Measurements from ENCODE around the gene CLSTN3. TPM values are rescaled to one million over a fixed set of nuclear protein-coding genes. Genes with fewer than 3 reads are reported as not detected.

The CLSTN3 gene
- total and polyA plus RNA-seq, 2 of the 8 experiments (the other 6 are each of a cell fraction or from before 2014, with no cell fraction given), result 20.4 to 26.3 TPM

Small RNA genes within 50 kb of the gene (small RNA-seq; reads per million reads assigned to genes)
- gene RNU6-485P (ENCODE audit: insufficient read depth), result not detected

Other genes starting within 250 kb of the CLSTN3 start
- gene LRRC23, start 225.5 kb upstream of the CLSTN3 start, total RNA-seq (2021; fragmentation: NEBNext Ultra II Directional; extraction: Animal tissue kit (Norgen Biotek cat#: 25700)), result 2.5 and 2.9 TPM in 2 replicates
- gene LRRC23, start 225.5 kb upstream of the CLSTN3 start, polyA plus RNA-seq (2011; rRNA removed), result 3.5 and 3.6 TPM in 2 replicates
- 90.9 and 92.4 TPM in 2 replicates for gene ENO2, start 215.8 kb upstream of the CLSTN3 start, total RNA-seq (2021; fragmentation: NEBNext Ultra II Directional; extraction: Animal tissue kit (Norgen Biotek cat#: 25700))
- gene ENO2, start 215.8 kb upstream of the CLSTN3 start, polyA plus RNA-seq (2011; rRNA removed), result 102 and 126 TPM in 2 replicates
- 69.6 and 73.4 TPM in 2 replicates for gene ATN1, start 202.4 kb upstream of the CLSTN3 start, total RNA-seq (2021; fragmentation: NEBNext Ultra II Directional; extraction: Animal tissue kit (Norgen Biotek cat#: 25700))
- 20.6 and 43.0 TPM in 2 replicates for gene ATN1, start 202.4 kb upstream of the CLSTN3 start, polyA plus RNA-seq (2011; rRNA removed)
- not detected in 2 replicates for gene RNU7-1, start 186.6 kb upstream of the CLSTN3 start, total RNA-seq (2021; fragmentation: NEBNext Ultra II Directional; extraction: Animal tissue kit (Norgen Biotek cat#: 25700))
- not detected in 2 replicates for gene RNU7-1, start 186.6 kb upstream of the CLSTN3 start, polyA plus RNA-seq (2011; rRNA removed)
- 174 and 185 TPM in 2 replicates for gene C12orf57, start 186.3 kb upstream of the CLSTN3 start, total RNA-seq (2021; fragmentation: NEBNext Ultra II Directional; extraction: Animal tissue kit (Norgen Biotek cat#: 25700))
- 993 and 1,124 TPM in 2 replicates for gene C12orf57, start 186.3 kb upstream of the CLSTN3 start, polyA plus RNA-seq (2011; rRNA removed)
- gene PTPN6, start 179.0 kb upstream of the CLSTN3 start, total RNA-seq (2021; fragmentation: NEBNext Ultra II Directional; extraction: Animal tissue kit (Norgen Biotek cat#: 25700)), result 25.7 and 28.4 TPM in 2 replicates
- 16.3 and 22.6 TPM in 2 replicates for gene PTPN6, start 179.0 kb upstream of the CLSTN3 start, polyA plus RNA-seq (2011; rRNA removed)
- gene PHB2, start 159.7 kb upstream of the CLSTN3 start, total RNA-seq (2021; fragmentation: NEBNext Ultra II Directional; extraction: Animal tissue kit (Norgen Biotek cat#: 25700)), result 360 and 368 TPM in 2 replicates
- gene PHB2, start 159.7 kb upstream of the CLSTN3 start, polyA plus RNA-seq (2011; rRNA removed), result 579 and 626 TPM in 2 replicates
- 82.9 and 84.2 TPM in 2 replicates for gene EMG1, start 159.5 kb upstream of the CLSTN3 start, total RNA-seq (2021; fragmentation: NEBNext Ultra II Directional; extraction: Animal tissue kit (Norgen Biotek cat#: 25700))
- gene EMG1, start 159.5 kb upstream of the CLSTN3 start, polyA plus RNA-seq (2011; rRNA removed), result 54.3 and 64.3 TPM in 2 replicates
- gene LPCAT3, start 111.9 kb upstream of the CLSTN3 start, total RNA-seq (2021; fragmentation: NEBNext Ultra II Directional; extraction: Animal tissue kit (Norgen Biotek cat#: 25700)), result 55.2 and 55.8 TPM in 2 replicates
- 69.5 and 70.4 TPM in 2 replicates for gene LPCAT3, start 111.9 kb upstream of the CLSTN3 start, polyA plus RNA-seq (2011; rRNA removed)
- gene C1S, start 69.7 kb upstream of the CLSTN3 start, total RNA-seq (2021; fragmentation: NEBNext Ultra II Directional; extraction: Animal tissue kit (Norgen Biotek cat#: 25700)), result 5.0 and 7.3 TPM in 2 replicates
- 3.5 and 4.4 TPM in 2 replicates for gene C1S, start 69.7 kb upstream of the CLSTN3 start, polyA plus RNA-seq (2011; rRNA removed)
- gene C1R, start 37.9 kb upstream of the CLSTN3 start, total RNA-seq (2021; fragmentation: NEBNext Ultra II Directional; extraction: Animal tissue kit (Norgen Biotek cat#: 25700)), result 6.9 and 7.7 TPM in 2 replicates
- gene C1R, start 37.9 kb upstream of the CLSTN3 start, polyA plus RNA-seq (2011; rRNA removed), result 16.3 and 19.3 TPM in 2 replicates
- 11.4 and 14.7 TPM in 2 replicates for gene C1RL, start 21.2 kb upstream of the CLSTN3 start, total RNA-seq (2021; fragmentation: NEBNext Ultra II Directional; extraction: Animal tissue kit (Norgen Biotek cat#: 25700))
- gene C1RL, start 21.2 kb upstream of the CLSTN3 start, polyA plus RNA-seq (2011; rRNA removed), result 15.5 and 16.7 TPM in 2 replicates
- 0.67 and 1.9 TPM in 2 replicates for gene RBP5, start 1.5 kb upstream of the CLSTN3 start, total RNA-seq (2021; fragmentation: NEBNext Ultra II Directional; extraction: Animal tissue kit (Norgen Biotek cat#: 25700))
- gene RBP5, start 1.5 kb upstream of the CLSTN3 start, polyA plus RNA-seq (2011; rRNA removed), result 1.1 and 1.2 TPM in 2 replicates
- gene PEX5, start 59.3 kb downstream of the CLSTN3 start, total RNA-seq (2021; fragmentation: NEBNext Ultra II Directional; extraction: Animal tissue kit (Norgen Biotek cat#: 25700)), result 50.4 and 50.5 TPM in 2 replicates
- gene PEX5, start 59.3 kb downstream of the CLSTN3 start, polyA plus RNA-seq (2011; rRNA removed), result 16.8 and 24.9 TPM in 2 replicates
- not detected in 2 replicates for gene ACSM4, start 173.7 kb downstream of the CLSTN3 start, total RNA-seq (2021; fragmentation: NEBNext Ultra II Directional; extraction: Animal tissue kit (Norgen Biotek cat#: 25700))
- not detected in 2 replicates for gene ACSM4, start 173.7 kb downstream of the CLSTN3 start, polyA plus RNA-seq (2011; rRNA removed)